T47D (cell line): Measurements from ENCODE around the gene EXT2.

Experiments
- DNase-seq, 2 experiments: peaks; one replicate each; pipeline versions ENCODE4 v3.0.0 to v3.0.0-alpha.2; 2011 to 2012; ENCODE audit warnings: low read depth in 1 of 2, low spot score in 1 of 2
- JUND ChIP-seq: IDR thresholded peaks from 2 replicates; pipeline ENCODE4 v1.6.1; 2012; ENCODE audit warnings: low read depth
- in situ Hi-C: cut with HindIII; loops from 2 replicates; pipeline ENCODE4 v1.10.0; 2016; ENCODE audit warnings: low sequenced_read_pairs, low pct_unique_long_range_greater_than_20kb

Gene EXT2

DNA sequence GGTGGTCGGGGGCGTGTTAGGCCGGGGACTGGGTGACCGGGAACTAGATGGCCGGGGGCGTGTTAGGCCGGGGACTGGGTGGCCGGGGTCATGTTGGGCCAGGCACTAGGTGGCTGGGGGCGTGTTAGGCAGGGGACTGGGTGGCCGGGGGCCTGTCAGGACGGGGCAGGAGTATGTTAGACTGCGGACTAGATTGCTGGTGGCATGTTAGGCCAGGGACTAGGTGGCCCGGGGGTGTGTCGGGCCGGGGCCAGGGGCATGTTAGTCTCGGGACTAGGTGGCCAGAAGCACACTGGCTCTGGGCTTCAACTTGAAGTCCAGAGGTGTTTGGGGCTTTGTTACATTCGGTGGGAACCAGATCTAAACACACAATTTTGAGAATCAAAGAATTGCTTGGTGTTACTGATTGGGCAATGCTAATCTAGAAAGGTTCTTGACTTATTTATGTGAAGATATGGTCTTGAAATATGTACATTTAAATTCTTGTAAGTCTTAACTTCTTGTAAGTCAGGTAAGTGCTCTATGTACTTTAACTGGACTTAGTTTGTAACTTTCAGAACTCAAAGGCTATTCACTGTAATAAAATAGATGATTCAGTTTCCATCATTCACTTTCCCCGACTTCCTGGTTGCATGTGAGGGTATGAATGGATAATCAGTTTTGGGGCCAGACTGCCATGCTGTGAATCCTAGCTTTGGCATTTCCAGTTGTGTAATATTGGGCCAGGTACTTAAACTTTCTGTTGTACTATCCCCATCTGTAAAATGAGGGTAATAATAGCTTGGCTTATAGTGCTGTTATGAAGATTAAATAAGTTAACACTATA lies 1.1 kb downstream of the EXT2 start:
- in situ Hi-C loops = no loop called here
- DNase-seq = no peak
- TF ChIP-seq JUND = no peak

DNA sequence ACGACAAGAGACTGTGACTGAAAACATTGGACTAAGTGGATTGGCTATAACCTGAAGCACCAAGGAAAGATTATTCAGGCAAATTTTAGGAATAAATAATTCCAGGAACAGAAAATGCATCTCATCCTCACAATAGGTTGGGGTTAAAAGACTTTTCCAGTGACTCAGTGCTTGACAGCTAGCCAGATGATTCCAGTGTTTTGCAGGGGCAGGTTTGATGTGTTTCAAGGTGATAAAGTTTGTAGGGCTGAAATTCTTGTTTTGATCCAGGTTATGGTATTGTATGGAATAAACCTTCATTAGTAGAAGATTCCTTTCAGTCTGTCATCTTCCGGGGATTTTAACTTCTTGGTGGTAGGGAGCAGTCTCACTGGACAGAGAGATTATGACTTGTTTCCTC lies 2.3 kb downstream of the EXT2 start:
- no peak for DNase-seq
- TF ChIP-seq JUND = no peak
- in situ Hi-C loops = no loop called here

DNA sequence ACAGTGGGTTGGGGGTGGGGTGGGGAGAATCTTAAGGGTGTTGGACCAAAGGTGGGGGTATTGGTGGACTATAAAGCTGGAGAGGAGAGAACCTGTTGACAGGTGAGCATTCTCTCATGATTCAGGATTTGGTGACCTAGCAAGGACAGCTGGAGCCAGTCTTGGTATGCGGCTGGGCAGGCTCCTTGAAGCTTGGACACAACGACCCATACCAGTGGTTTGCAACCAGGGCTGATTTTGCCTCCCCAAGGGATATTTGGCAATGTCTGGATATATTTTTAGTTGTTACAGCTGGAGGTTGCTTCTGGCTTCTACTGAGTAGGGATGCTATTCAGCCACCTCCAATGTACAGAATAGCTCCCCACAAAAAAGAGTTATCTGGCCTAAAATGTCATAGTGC lies 5.6 kb downstream of the EXT2 start:
- in situ Hi-C loops = no loop called here
- no peak for TF ChIP-seq JUND
- peak in 1 of 2 experiments; percentile 18 for DNase-seq

DNA sequence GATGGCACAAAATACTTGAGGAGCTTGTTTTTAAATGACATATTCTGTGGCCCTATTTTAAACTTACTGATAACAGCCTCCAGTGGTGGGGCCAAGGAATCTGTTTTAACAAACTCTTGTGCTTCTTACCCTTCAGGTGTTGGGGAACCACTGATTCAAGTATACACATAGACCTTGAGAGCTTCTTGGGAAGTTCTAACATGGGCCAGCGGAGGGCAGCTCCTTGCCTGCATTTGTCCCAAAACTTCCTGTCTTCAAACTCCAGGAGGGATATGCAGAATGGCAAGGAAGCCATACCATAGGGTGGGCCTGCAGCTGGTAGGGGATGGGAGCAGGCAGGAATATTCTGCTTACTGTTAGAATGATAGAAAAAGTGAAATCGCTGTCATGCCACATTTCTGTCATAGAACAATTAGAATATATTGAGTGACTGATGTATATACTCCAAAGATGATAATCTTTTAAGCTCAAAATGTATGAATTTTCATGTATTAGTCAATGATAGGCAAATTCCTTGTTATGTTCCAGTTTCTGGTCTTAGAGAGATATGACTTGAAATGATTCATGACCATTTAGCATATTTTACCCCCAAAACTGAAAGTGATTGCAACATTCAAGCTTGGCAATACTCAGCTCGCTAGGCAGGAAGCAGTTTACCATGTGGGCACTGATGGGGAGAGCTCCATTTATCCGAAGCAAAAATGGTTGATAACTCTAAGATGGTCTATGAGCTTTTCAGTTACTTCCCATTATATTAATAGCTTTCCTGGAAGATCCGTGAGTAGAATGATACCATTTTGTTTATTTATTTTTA lies 9.2 kb downstream of the EXT2 start:
- in situ Hi-C loops = no loop called here
- peak in 1 of 2 experiments; percentile 39 for DNase-seq
- no peak for TF ChIP-seq JUND

DNA sequence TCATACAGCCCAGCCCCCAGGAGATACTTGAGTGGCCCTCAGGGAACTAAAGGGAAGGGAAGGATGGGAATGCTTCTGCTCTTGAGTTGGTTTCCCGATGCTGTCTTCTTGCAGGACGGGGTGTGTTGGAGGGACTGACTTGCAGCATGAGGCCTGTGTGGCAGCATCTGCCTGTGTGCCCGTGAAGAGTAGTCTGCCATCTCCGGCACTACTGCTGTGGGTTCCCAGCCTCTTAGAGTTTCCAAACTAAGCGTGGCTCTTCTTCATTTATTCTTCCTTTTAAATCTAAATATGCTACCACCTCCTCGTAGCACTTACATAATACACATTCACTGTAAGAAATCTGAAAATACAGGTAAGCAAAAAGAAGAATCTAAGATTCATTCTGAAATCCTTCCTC lies 12.8 kb downstream of the EXT2 start:
- no peak for TF ChIP-seq JUND
- DNase-seq = no peak
- in situ Hi-C loops = no loop called here

DNA sequence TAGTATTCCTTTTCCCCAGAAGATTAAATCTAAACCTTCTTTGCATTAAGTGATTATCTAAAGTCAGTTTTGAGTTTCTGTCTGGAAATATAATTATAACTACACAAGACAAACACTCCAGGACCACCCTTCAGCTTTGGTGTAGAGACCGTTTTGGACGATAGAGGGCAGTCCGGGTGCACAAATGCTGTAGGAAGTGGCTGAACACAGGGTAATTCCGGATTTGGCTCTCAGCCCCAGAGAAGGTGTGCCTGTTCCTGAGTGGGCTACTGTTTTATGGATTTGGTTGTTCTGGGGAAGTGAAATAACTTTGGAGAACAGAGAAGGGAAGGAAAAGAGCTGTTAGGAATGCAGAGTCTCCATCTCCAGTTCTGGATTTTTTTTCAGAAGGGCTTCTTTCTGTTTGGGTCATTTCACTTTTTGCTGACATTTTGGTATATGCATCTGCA lies 14.8 kb downstream of the EXT2 start:
- DNase-seq = peak; percentile 43 to 65
- no peak for TF ChIP-seq JUND
- in situ Hi-C loops = no loop called here

DNA sequence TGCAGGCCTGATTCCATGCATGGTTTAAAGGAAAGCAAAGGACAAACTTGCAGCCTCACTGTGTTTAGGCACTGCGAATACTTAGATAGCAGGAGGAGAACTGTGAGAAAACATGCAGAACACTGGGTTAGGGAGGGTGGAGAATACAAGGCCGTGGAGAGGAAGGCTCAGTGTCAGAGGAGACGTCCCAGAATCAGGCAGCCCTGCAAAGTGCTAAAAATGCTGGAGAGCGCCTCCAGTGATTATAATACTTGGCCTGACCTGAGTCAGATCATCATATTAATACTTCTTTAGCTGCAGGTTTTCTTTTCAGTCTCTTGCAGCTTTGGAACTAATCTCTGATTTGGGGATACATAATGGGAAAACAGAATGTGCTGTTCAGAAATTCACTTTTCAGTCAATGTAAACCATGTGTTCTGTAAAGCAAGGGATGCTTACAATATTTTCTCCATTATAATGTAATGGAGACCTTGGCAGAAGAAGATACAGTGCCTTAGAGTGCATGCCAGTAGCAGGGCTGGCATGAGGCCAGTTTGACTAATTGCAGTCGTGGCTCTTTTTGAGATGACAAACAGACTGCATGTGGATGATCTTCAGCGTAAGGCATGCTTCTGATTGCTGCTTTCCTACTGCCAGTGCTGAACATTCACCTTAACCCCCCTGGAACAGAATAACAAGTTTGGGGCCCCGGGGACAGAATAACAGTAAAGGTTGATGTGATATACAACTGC lies 16.8 kb downstream of the EXT2 start:
- TF ChIP-seq JUND = no peak
- peak in 1 of 2 experiments; percentile 24 for DNase-seq
- in situ Hi-C loops = no loop called here

DNA sequence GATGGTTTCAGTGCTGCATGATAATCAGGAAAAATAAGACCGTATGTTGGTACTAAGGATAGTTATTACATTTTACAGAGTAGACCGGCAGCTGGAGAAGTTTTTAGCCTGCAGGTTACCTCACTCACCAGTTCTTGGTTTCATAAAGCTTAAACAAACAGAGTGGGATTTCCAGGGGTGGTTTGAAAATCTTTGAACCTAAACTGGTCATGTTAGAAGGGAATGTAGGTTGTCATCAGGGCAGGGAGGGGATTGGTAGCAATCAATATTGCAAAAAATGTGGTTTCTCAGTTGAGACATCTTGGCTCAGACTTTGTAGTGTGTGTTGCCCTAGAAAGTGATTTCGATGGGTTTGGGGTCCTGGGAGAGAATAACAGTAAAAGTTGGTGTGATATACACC lies 17.5 kb downstream of the EXT2 start:
- DNase-seq = no peak
- TF ChIP-seq JUND = no peak
- in situ Hi-C loops = no loop called here

DNA sequence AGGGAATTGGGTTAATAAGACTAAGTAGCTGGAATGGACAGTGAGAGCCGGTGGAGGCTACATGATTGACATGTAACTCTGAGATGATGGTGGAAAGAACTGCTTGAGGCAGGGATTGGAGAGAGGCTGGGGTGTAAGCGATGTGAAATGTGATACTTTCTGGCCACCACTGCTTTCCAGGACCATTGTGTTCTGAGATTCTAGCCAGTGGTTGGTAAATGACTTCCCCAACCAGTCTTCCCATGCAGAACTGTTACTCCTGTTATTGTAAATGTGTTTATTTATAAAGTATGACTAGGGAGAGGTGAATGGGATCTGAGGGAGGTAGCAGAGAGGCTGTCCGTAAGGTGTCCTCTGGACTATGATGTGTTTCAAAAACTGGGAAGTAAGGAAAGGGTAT lies 18.1 kb downstream of the EXT2 start:
- TF ChIP-seq JUND = no peak
- in situ Hi-C loops = no loop called here
- DNase-seq = no peak

DNA sequence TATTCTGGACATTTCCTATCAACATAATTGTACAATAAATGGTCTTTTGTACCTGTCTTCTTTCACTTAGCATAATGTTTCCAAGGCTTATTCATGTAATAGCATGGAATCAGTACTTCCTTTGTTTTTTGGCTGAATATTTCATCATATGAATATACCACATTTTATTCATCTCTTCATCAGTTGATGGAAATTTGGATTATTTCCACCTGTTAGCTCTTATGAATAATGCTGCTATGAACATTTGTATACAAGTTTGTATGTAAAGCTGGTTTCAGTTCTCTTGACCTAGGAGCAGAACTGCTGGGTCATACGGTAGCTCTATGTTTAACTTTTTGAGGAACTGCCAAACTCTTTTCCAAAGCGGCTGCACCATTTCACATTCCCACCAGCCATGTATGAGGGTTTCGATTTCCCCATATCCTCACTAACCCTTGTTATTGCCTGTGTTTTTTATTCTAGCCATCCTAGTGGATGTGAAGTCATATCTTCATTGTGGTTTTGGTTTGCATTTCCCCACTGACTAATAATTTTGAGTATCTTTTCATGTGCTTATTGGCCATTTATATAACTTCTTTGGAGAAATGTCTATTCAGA lies 20.9 kb downstream of the EXT2 start:
- no peak for TF ChIP-seq JUND
- DNase-seq = no peak
- in situ Hi-C loops = no loop called here

DNA sequence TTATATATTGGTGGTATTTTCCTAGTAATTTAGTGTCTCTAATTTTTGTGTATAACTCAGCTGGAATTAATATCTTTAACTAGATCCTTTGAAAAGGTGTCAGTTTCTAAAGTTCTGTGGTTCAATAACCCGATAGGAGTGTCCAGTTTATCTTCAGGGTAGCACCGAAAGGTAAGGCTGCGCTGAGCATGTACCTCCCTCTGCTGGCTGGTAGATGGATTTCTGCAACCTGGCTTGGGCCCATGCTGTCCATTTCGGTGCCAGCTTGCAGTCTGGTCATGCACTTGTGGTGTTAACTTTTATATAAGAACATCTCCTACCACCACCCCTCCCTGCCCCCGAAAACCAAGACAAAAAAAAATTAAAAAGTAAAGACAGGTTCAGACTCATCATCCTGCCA lies 24.7 kb downstream of the EXT2 start:
- peak in 1 of 2 experiments; percentile 47 for DNase-seq
- in situ Hi-C loops = no loop called here
- no peak for TF ChIP-seq JUND

DNA sequence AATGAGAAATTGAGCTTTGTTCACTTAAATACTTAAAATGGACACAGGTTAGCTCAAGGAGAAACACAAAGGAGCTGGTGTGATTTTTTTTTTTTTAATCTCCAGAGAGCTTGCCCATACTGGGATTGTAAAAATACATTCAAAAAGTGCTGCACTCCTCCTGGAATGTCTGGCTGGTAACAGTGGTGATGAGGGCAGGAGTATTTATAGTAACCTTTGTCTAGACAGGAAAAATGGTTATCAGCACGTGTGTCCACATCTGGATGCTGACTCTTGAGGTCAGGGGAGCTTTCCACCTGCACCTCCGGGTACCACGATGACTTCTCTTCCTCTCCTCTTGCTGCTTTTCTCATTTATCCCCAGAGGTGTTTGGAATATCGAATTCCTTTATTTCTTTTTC lies 30.1 kb downstream of the EXT2 start:
- DNase-seq = no peak
- TF ChIP-seq JUND = no peak
- in situ Hi-C loops = no loop called here
